Spleen (tissue), 11 donors: ENCODE results near the gene SEMA3E. TPM values are rescaled to one million over a fixed set of nuclear protein-coding genes. Genes with fewer than 3 reads are reported as not detected.

Experiments used
- DNase-seq: peaks from one replicate; pipeline ENCODE4 v3.0.0-alpha.2; 2020
- H3K27ac ChIP-seq, 8 donors: fragments of 200-600 bp; sonication (generic) in 7 of 8; 1 replicate in 4 of 8; 2 replicates in 4 of 8; pipeline versions ENCODE4 v1.5.0 to v1.8.0; 2016 to 2021; ENCODE audit warnings: inconsistent platforms in 4 of 8, mild to moderate bottlenecking in 4 of 8, moderate library complexity in 1 of 8
- H3K27me3 ChIP-seq, 7 donors: fragments of 200-600 bp; sonication (generic) in 6 of 7; replicated peaks in 1 of 7; 1 replicate in 4 of 7; 2 replicates in 3 of 7; pipeline versions ENCODE4 v1.5.0 to v1.8.0; 2016 to 2021; ENCODE audit warnings: inconsistent platforms in 3 of 7, mild to moderate bottlenecking in 1 of 7
- H3K36me3 ChIP-seq, 6 donors: fragments of 200-600 bp; sonication (generic) in 5 of 6; 1 replicate in 4 of 6; 2 replicates in 2 of 6; pipeline versions ENCODE4 v1.5.0 to v1.8.0; 2016 to 2021; ENCODE audit warnings: inconsistent platforms in 2 of 6
- H3K4me1 ChIP-seq, 6 donors: fragments of 200-600 bp; sonication (generic) in 5 of 6; 1 replicate in 3 of 6; 2 replicates in 3 of 6; pipeline versions ENCODE4 v1.5.0 to v1.8.0; 2016 to 2021; ENCODE audit warnings: inconsistent platforms in 3 of 6
- H3K4me3 ChIP-seq, 8 donors: fragments of 200-600 bp; sonication (generic) in 7 of 8; 1 replicate in 4 of 8; 2 replicates in 4 of 8; pipeline versions ENCODE4 v1.5.0 to v1.8.0; 2016 to 2021; ENCODE audit warnings: inconsistent platforms in 4 of 8, mild to moderate bottlenecking in 4 of 8, moderate library complexity in 2 of 8
- H3K9me3 ChIP-seq, 8 donors: fragments of 200-600 bp; sonication (generic) in 7 of 8; 1 replicate in 4 of 8; 2 replicates in 4 of 8; pipeline versions ENCODE4 v1.5.0 to v1.8.0; 2016 to 2021; ENCODE audit warnings: inconsistent platforms in 4 of 8
- POLR2A ChIP-seq, 3 donors: fragments of 450-650 bp; IDR thresholded peaks; one replicate each; pipeline ENCODE4 v1.5.1; 2017; ENCODE audit warnings: antibody characterized with exemption in 3 of 3, mild to moderate bottlenecking in 1 of 3
- POLR2AphosphoS5 ChIP-seq, 3 donors: sonication (generic); formaldehyde crosslinking; IDR thresholded peaks; one replicate each; pipeline ENCODE4 v1.5.1; 2017; ENCODE audit warnings: antibody characterized with exemption in 3 of 3
- WGBS, 5 donors: extraction: QIAGEN DNeasy Blood & Tissue Kit in 3 of 5; methylation state at CpG; one replicate each; pipeline versions ENCODE4 v1.1.5 to v1.1.7; 2013 to 2018; 5-methylcytosine and 5-hydroxymethylcytosine counted together
- intact Hi-C: fragments of 100-400 bp; cut with DNase I; formaldehyde crosslinking; loops from one replicate; pipeline ENCODE4 v1.15.0; 2023; ENCODE audit warnings: low total_unique reads
- polyA plus RNA-seq, 3 donors: library from polyadenylated mRNA; stranded (reverse); fragments of 200-250 nt; gene quantifications; one replicate each; pipeline ENCODE4 v1.2.1, GENCODE V29; 2013
- total RNA-seq, 7 donors: library from RNA; depleted of rRNA in 3 of 7; stranded (reverse); fragments of >200 nt in 3 of 7; fragmentation: NEBNext Ultra II Directional in 4 of 7; extraction: Animal tissue kit (Norgen Biotek cat#: 25700) in 4 of 7; gene quantifications; one replicate each; pipeline versions ENCODE4 v1.1.0 to v1.2.1, GENCODE V29; 2016 to 2021
- TF ChIP-seq, protein P1 (sequence below), 11 experiments: fragments of 200-600 bp in 7 of 11; fragments of 450-650 bp in 4 of 11; sonication (generic) in 4 of 11; IDR thresholded peaks in 8 of 11; conservative IDR thresholded peaks in 3 of 11; 1 replicate in 7 of 11; 2 replicates in 4 of 11; pipeline versions ENCODE4 v1.4.0 to v1.8.0; 2016 to 2021; ENCODE audit warnings: antibody characterized with exemption in 11 of 11, inconsistent platforms in 4 of 11, mild to moderate bottlenecking in 1 of 11
- donor health status: healthy with polysubstance abuse.
- donor health status: DM: no; HTN: no; CAD: no; lungs with moderate emphysema.
- donor health status: DM: no; HTN: no; CAD: no.
- donor health status: Bipolar disorder and iron deficiency.
- donor health status: healthy.
- donor health status: DM: no; HTN: no; CAD: no.
- donor health status: DM: yes; HTN: yes; CAD: no.

SEMA3E gene
- total and polyA plus RNA-seq, 10 donors = under 0.01 to 0.44 (median 0.29) TPM; not detected in 7

DNA sequence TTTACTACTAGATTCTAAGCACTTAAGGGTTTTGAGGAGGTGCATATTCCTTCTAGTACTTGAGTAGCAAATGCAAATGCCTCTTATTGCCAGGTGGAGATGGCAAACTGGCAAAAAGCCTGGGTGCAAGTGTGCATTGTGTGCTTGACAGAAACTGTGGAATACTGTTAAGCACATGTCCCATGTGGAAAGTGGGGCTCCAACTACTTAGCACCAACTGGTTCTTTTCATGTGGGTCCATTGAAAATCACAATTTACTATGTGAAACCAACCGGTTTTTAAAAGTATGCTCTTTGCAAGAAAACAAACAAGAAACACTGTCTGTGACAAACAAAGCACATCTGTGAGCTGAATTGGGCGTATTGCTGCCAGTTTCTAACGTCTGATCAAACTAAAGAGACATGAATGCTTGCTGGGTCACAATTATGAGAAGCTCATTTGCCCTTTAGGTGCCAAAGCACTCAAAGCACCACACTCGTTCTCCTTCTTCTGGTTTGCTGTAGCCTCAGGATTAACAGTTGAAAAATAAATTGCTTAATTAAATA, 197.4 kb downstream of the SEMA3E start:
- no peak for DNase-seq
- Histone ChIP-seq H3K9me3 (no peaks in the 10 kb centered on the region), H3K36me3 (no peaks in the 10 kb centered on the region), H3K27ac (no peak overlapping the region), H3K27me3 (no peaks in the 10 kb centered on the region), H3K4me1 (no peaks in the 10 kb centered on the region), H3K4me3 (no peak overlapping the region)
- 47 to 72% (median 57%) methylated on average over 4 of the region's 4 CpGs for WGBS, 5 donors
- intact Hi-C loops = no loop called here
- TF ChIP-seq POLR2A (IDR thresholded peaks at IDR 0.05) (no peak), POLR2AphosphoS5 (IDR thresholded peaks at IDR 0.05) (no peak)
- TF ChIP-seq, protein P1, sequence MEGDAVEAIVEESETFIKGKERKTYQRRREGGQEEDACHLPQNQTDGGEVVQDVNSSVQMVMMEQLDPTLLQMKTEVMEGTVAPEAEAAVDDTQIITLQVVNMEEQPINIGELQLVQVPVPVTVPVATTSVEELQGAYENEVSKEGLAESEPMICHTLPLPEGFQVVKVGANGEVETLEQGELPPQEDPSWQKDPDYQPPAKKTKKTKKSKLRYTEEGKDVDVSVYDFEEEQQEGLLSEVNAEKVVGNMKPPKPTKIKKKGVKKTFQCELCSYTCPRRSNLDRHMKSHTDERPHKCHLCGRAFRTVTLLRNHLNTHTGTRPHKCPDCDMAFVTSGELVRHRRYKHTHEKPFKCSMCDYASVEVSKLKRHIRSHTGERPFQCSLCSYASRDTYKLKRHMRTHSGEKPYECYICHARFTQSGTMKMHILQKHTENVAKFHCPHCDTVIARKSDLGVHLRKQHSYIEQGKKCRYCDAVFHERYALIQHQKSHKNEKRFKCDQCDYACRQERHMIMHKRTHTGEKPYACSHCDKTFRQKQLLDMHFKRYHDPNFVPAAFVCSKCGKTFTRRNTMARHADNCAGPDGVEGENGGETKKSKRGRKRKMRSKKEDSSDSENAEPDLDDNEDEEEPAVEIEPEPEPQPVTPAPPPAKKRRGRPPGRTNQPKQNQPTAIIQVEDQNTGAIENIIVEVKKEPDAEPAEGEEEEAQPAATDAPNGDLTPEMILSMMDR (IDR thresholded peaks at IDR 0.05 in 8 of 11, conservative IDR thresholded peaks at IDR 0.05 in 3 of 11) = no peak

DNA sequence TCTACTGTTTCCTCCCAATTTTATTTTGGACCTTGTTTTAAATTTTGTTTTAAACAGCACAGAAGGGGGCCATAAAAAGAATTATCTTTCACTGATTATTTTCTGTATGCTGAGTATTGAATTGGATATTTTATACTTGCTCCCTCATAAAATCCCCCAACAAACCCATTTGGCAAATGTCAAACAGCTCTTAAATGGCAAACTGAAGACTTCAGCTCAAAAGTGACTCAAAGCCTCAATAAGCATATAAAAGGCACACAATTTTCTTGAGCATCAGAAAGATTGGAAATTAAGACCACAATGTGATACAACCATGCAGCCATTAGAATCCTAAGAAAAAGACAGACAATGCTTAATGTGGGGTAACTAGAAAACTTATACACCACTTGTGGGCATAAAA, 199.2 kb downstream of the SEMA3E start:
- no peak for DNase-seq
- no peak overlapping the region for H3K27ac ChIP-seq
- H3K9me3 ChIP-seq = no peaks in the 10 kb centered on the region

DNA sequence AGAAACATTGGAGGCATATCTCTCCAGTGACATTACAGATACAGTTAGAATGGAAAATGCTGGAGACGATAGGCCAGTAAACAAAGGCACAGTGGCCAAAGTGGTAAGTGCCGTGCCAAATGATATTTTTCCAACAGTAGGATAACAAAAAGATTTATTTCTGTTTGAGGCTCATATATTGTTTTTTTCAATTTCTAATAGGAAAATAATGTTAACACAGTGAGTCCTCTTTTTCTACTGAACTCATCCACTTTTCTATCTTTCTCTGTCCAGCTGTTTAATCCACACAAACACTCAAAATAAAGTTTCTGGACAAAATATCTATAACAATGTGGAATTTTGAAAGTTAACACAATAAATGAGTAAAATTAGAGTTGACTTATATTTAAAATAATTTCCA, 201.3 kb downstream of the SEMA3E start:
- Histone ChIP-seq H3K9me3 (no peaks in the 10 kb centered on the region), H3K36me3 (no peaks in the 10 kb centered on the region), H3K4me1 (no peaks in the 10 kb centered on the region), H3K4me3 (no peak overlapping the region), H3K27ac (no peak overlapping the region), H3K27me3 (no peaks in the 10 kb centered on the region)
- DNase-seq = no peak
- TF ChIP-seq, protein P1 (IDR thresholded peaks at IDR 0.05 in 8 of 11, conservative IDR thresholded peaks at IDR 0.05 in 3 of 11) = no peak
- TF ChIP-seq POLR2AphosphoS5 (IDR thresholded peaks at IDR 0.05) (no peak), POLR2A (IDR thresholded peaks at IDR 0.05) (no peak)
- intact Hi-C loops = loop anchor here (10.0 kb wide), 1 partner anchor 63 kb away; no protein-coding TSS in a partner anchor
- 86 to 98% (median 91%) methylated on average over 2 of the region's 2 CpGs for WGBS, 5 donors

More for the DNA sequence above, 199.2 kb downstream of the SEMA3E start:
- intact Hi-C loops = loop anchor here (10.0 kb wide), 1 partner anchor 65 kb away; no protein-coding TSS in a partner anchor
- Histone ChIP-seq H3K4me1 (no peaks in the 10 kb centered on the region), H3K36me3 (no peaks in the 10 kb centered on the region), H3K27me3 (no peaks in the 10 kb centered on the region), H3K4me3 (no peak overlapping the region)
- TF ChIP-seq, protein P1 (IDR thresholded peaks at IDR 0.05 in 8 of 11, conservative IDR thresholded peaks at IDR 0.05 in 3 of 11) = no peak
- TF ChIP-seq POLR2AphosphoS5 (IDR thresholded peaks at IDR 0.05) (no peak), POLR2A (IDR thresholded peaks at IDR 0.05) (no peak)

DNA sequence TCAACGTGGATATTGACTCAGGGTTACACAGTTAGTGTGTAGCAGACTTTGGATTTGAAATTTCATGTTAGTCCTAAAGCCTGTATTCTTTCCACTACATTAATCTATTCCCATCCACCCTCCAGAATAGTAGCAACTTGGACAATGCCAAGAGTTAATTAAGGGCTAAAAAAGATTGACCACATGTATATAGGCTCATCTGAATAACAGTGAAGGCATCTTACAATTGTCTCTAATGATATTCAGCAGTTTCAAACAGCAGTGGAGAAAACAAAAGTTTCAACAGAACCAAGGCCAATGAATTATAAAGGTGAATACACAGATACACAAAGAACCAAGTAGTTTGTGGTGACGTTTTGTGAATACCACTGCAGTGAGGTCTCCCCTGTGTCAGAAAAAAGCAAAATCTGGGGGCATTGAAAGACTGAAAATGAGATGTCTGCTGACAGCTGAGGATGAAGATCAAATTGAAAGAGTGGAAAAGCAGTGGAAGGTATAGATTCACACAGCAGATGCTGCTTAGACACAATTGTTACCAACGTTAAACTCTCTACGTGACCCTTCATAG, 202.8 kb downstream of the SEMA3E start:
- DNase-seq = no peak
- intact Hi-C loops = loop anchor here (10.0 kb wide), 1 partner anchor 61 kb away; no protein-coding TSS in a partner anchor
- TF ChIP-seq POLR2AphosphoS5 (IDR thresholded peaks at IDR 0.05) (no peak), POLR2A (IDR thresholded peaks at IDR 0.05) (no peak)
- TF ChIP-seq, protein P1 (IDR thresholded peaks at IDR 0.05 in 8 of 11, conservative IDR thresholded peaks at IDR 0.05 in 3 of 11) = no peak

More for the DNA sequence above, 202.8 kb downstream of the SEMA3E start:
- no peak overlapping the region for H3K27ac ChIP-seq
- no peaks in the 10 kb centered on the region for H3K9me3 ChIP-seq
- 44 to 71% (median 52%) methylated on average over 4 of the region's 4 CpGs for WGBS, 5 donors
- H3K36me3 ChIP-seq = no peaks in the 10 kb centered on the region
- no peaks in the 10 kb centered on the region for H3K4me1 ChIP-seq
- H3K4me3 ChIP-seq = no peak overlapping the region
- no peaks in the 10 kb centered on the region for H3K27me3 ChIP-seq
